GM13977 (cell line): ENCODE data around the gene CD101.

Experiments
- DNase-seq: peaks from one replicate; pipeline ENCODE4 v3.0.0; 2012; ENCODE audit warnings: low spot score
- CTCF ChIP-seq: IDR thresholded peaks from 2 replicates; pipeline ENCODE4 v1.5.1; 2012; ENCODE audit warnings: mild to moderate bottlenecking, control low read depth; ENCODE audit not compliant: insufficient read depth; ENCODE audit errors: extremely low read depth, missing control alignments
- in situ Hi-C: fragments of 300-500 bp; cut with MboI; formaldehyde crosslinking; loops from one replicate; pipeline ENCODE4 v1.12.0; 2022; ENCODE audit warnings: low sequenced_read_pairs, low pct_unique_long_range_greater_than_20kb, mixed read lengths, inconsistent platforms; ENCODE audit not compliant: unreplicated experiment

CD101 gene

GRCh38 chr1:116997636-116998035 is 3.9 kb upstream of the CD101 start:
- DNase-seq, result no peak
- no peak for TF ChIP-seq CTCF
- in situ Hi-C loops, result no loop called here

DNA sequence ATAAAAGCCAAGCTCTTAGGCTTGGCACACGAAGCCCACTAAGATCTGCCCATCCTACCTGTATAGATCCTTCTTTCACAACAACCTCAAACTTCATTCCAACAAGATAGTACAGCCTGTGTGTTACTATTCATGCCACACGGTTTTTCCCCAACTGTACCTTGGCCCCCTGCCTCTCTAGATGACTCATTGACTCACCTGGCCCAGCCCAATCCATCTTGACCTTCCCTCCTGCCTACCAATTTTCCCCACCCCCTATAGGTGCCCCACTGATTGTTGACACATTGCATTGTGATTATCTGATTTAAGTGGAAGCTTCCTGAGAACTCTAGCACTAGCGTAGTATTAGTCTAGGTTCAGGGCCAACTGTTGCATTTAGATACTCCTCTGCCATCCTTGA is 2.0 kb upstream of the CD101 start:
- TF ChIP-seq CTCF, result no peak
- in situ Hi-C loops, result no loop called here
- DNase-seq, result no peak

- DNase-seq, result no peak
- in situ Hi-C loops, result no loop called here
- no peak for TF ChIP-seq CTCF
These were observed 1.4 kb upstream of the CD101 start for GRCh38 chr1:117000142-117000541.

DNA sequence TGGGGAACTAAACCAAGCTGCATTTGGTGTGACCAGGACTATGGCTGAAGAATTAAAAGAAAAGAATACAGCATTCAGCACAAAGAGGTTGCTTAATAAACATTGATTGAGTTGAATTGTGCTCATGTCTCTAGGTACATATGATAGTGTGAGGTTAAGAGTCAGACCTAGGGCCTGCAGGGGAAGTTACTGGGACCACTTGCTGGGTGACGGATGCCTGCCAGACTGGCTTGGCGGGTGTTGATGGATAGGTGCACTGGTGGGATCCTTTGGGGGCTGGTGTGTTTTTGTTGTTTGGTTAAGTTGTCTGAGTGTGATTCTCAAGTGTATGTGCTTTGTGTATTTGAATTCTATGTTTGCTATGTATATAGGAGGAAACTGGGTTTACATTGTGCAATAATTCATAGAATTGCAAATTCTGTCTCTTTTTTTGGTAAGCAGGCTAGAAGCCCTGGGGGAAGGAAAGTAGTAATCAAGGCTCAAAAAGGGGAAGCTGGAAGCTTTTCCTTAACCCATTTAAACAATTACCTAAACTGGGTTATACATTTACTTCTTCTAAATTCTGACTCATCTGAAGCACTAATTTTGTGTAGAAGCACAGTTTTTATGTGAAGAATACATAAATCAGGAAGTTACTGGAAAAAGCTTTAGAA is 1.8 kb downstream of the CD101 start:
- in situ Hi-C loops, result no loop called here
- no peak for TF ChIP-seq CTCF
- no peak for DNase-seq

DNA sequence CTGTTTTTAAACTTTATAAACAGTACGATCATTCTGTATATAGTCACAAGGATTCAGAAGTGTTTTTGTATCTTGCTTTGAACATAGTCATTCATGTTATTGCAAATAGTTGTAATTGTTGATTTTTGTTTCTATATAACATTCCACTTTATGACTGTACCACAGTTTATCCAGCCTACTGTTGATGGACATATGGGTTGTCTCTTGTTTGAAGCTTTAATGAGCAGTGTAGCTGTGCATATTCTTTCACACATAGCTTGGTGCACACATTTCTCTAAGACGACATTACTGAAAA is 6.1 kb downstream of the CD101 start:
- DNase-seq, result no peak
- TF ChIP-seq CTCF, result no peak
- in situ Hi-C loops, result no loop called here

GRCh38 chr1:117008656-117009055 is 7.1 kb downstream of the CD101 start:
- no peak for TF ChIP-seq CTCF
- no peak for DNase-seq
- in situ Hi-C loops, result no loop called here

DNA sequence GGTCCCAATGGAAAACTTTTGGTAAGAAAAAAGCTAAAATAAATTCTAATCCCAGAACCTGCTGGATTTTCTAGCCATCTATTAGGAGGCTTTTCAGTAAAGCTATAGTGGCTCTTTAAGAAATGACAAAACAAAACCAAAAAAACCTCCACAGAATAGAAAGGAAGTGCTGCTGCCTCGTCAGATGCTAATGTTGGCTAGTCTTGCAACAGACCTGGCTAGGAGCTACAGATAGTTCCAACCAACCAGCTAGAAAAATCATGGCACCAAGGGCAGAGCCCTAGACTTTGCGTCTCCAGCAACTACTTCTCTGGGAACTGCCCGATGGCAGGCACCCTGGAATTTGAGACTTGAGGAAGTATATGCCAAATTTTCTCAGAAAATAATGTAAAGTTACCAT is 7.6 kb downstream of the CD101 start:
- in situ Hi-C loops, result no loop called here
- DNase-seq, result no peak
- no peak for TF ChIP-seq CTCF
